GM12878 (cell line): ENCODE results near the gene HEXA. TPM values are rescaled to one million over a fixed set of nuclear protein-coding genes. Genes with fewer than 3 reads are reported as not detected.

Source experiments
- ATAC-seq: fragments of 200-7000 bp; cut with Tn5 transposase; 3 replicates; pipeline ENCODE4 v1.9.1; 2020; ENCODE audit warnings: mild to moderate bottlenecking, moderate library complexity
- BruUV-seq: library from RNA; stranded (reverse); fragments of 400-500 nt; replicated peaks from 2 replicates; lab custom pipeline; 2021; lab: Mats Ljungman, UMichigan
- CTCF ChIA-PET: fragments of 300-600 bp; sonication (Branson Sonifier 250); formaldehyde crosslinking; extraction: SDS; loops from one replicate; lab custom pipeline; 2021; ENCODE audit warnings: inconsistent platforms; lab: Yijun Ruan, JAX
- POLR2A ChIA-PET: fragments of 350-600 bp; formaldehyde crosslinking; extraction: SDS; loops from one replicate; lab custom pipeline; 2021; ENCODE audit warnings: inconsistent platforms; lab: Charles Lee
- RAD21 ChIA-PET: fragments of 300-600 bp; sonication (Branson Sonifier 250); formaldehyde crosslinking; loops from one replicate; lab custom pipeline; 2023; ENCODE audit warnings: antibody characterized with exemption; ENCODE audit not compliant: unreplicated experiment; lab: Charles Lee
- SMC1A ChIA-PET: fragments of 300-600 bp; sonication (Branson Sonifier 250); formaldehyde crosslinking; loops from one replicate; lab custom pipeline; 2023; ENCODE audit not compliant: unreplicated experiment, uncharacterized antibody; lab: Charles Lee
- DNase-seq: peaks from one replicate; pipeline ENCODE4 v3.0.0-alpha.2; 2011; ENCODE audit warnings: low read depth, low spot score
- FAIRE-seq: peaks from 3 replicates; lab custom pipeline; 2011; peaks lifted over from hg19 to GRCh38; lab: Jason Lieb, UNC
- H2AFZ ChIP-seq: 2 replicates; pipeline ENCODE4 v1.6.0; 2011; ENCODE audit warnings: low read depth, low read length, control low read depth; ENCODE audit not compliant: control insufficient read depth
- H3K27ac ChIP-seq: 2 replicates; pipeline ENCODE4 v1.5.1; 2011; ENCODE audit warnings: control low read depth; ENCODE audit not compliant: control insufficient read depth, insufficient read depth
- H3K27me3 ChIP-seq, 2 experiments: replicated peaks in 1 of 2; 2 replicates each; pipeline versions ENCODE4 v1.6.0 to v1.6.1; 2011; ENCODE audit warnings: low read length in 1 of 2; ENCODE audit not compliant: control insufficient read depth in 2 of 2, insufficient read depth in 2 of 2
- H3K36me3 ChIP-seq, 2 experiments: 2 replicates each; pipeline ENCODE4 v1.5.1; 2011; ENCODE audit warnings: low read length in 1 of 2; ENCODE audit not compliant: control insufficient read depth in 2 of 2, insufficient read depth in 2 of 2
- H3K4me1 ChIP-seq: 2 replicates; pipeline ENCODE4 v1.6.1; 2011; ENCODE audit warnings: mild to moderate bottlenecking, low read length, moderate library complexity, mixed read lengths; ENCODE audit not compliant: control insufficient read depth, insufficient read depth
- H3K4me2 ChIP-seq: 2 replicates; pipeline ENCODE4 v1.6.0; 2011; ENCODE audit warnings: control low read depth; ENCODE audit not compliant: control insufficient read depth, insufficient read depth
- H3K4me3 ChIP-seq: fragments of 200-600 bp; sonication (generic); 2 replicates; pipeline ENCODE4 v1.5.1; 2016
- H3K79me2 ChIP-seq: 2 replicates; pipeline ENCODE4 v1.6.0; 2011; ENCODE audit warnings: low read length; ENCODE audit not compliant: control insufficient read depth, insufficient read depth
- H3K9ac ChIP-seq: 2 replicates; pipeline ENCODE4 v1.8.0; 2011; ENCODE audit warnings: low read length, control low read depth, mixed read lengths; ENCODE audit not compliant: control insufficient read depth, insufficient read depth
- H3K9me3 ChIP-seq: replicated peaks from 3 replicates; pipeline ENCODE4 v1.5.1; 2011; ENCODE audit warnings: mild to moderate bottlenecking, low read length; ENCODE audit not compliant: control insufficient read depth, insufficient read depth
- H4K20me1 ChIP-seq: 2 replicates; pipeline ENCODE4 v1.6.0; 2011; ENCODE audit not compliant: control insufficient read depth, insufficient read depth
- ASH2L ChIP-seq: fragments of 300-600, 200-600 bp; sonication (generic); IDR thresholded peaks from 2 replicates; pipeline ENCODE4 v1.6.1; 2017; ENCODE audit warnings: low read depth, mild to moderate bottlenecking, borderline replicate concordance
- ETV6 ChIP-seq, 2 experiments: fragments of 450-650 bp in 1 of 2; IDR thresholded peaks in 1 of 2; conservative IDR thresholded peaks in 1 of 2; 2 replicates each; pipeline ENCODE4 v1.6.1; 2014; ENCODE audit warnings: antibody characterized with exemption in 1 of 2, borderline replicate concordance in 1 of 2, low read depth in 1 of 2, mild to moderate bottlenecking in 1 of 2, moderate library complexity in 1 of 2
- EZH2 ChIP-seq: IDR thresholded peaks from 2 replicates; pipeline ENCODE4 v1.6.1; 2012; ENCODE audit warnings: low read depth, mild to moderate bottlenecking, control low read depth, inconsistent platforms, low read length, borderline replicate concordance; ENCODE audit not compliant: control insufficient read depth
- HDGF ChIP-seq: fragments of 450-650 bp; IDR thresholded peaks from 2 replicates; pipeline ENCODE4 v1.6.1; 2016; ENCODE audit warnings: antibody characterized with exemption
- JUNB ChIP-seq: IDR thresholded peaks from 2 replicates; pipeline ENCODE4 v1.6.1; 2016; ENCODE audit warnings: antibody characterized with exemption, mild to moderate bottlenecking
- JUND ChIP-seq: IDR thresholded peaks from 2 replicates; pipeline ENCODE4 v1.6.1; 2012; ENCODE audit warnings: low read depth, mild to moderate bottlenecking, low read length, improper control_type of control experiment, moderate library complexity
- NR2F1 ChIP-seq: fragments of 450-650 bp; conservative IDR thresholded peaks from 2 replicates; pipeline ENCODE4 v1.6.1; 2017; ENCODE audit warnings: mild to moderate bottlenecking
- RB1 ChIP-seq: fragments of 450-650 bp; formaldehyde crosslinking; IDR thresholded peaks from 2 replicates; pipeline ENCODE4 v1.6.1; 2017; ENCODE audit warnings: mild to moderate bottlenecking, borderline replicate concordance
- ZNF274 ChIP-seq: IDR thresholded peaks from one replicate; pipeline ENCODE4 v1.8.0; 2011; ENCODE audit not compliant: insufficient read length, insufficient read depth
- WGBS: methylation state at CpG from one replicate; pipeline ENCODE4 v1.1.6; 2016; ENCODE audit warnings: low lambda C conversion rate; ENCODE audit not compliant: insufficient replicate concordance, insufficient coverage; ENCODE audit errors: missing lambda C conversion rate; 5-methylcytosine and 5-hydroxymethylcytosine counted together
- in situ Hi-C: fragments of 300-500 bp; cut with MboI; formaldehyde crosslinking; loops from 9 replicates; pipeline ENCODE4 v1.14.3; 2018; ENCODE audit warnings: mixed read lengths
- intact Hi-C: fragments of 100-400 bp; cut with micrococcal nuclease; formaldehyde crosslinking; loops from one replicate; pipeline ENCODE4 v1.14.2; 2022; ENCODE audit not compliant: unreplicated experiment
- polyA plus RNA-seq, 11 experiments: library from polyadenylated mRNA; depleted of rRNA in 4 of 11; unstranded in 6 of 11; stranded (reverse) in 5 of 11; fragments of >200 nt; fragmentation: Nextera tagmentation in 4 of 11; fragmentation: Illumina TruSeq in 1 of 11; extraction: Ambion mirVana in 4 of 11; extraction: Trizol in 1 of 11; gene quantifications; 1 replicate in 1 of 11; 2 replicates in 10 of 11; pipeline versions ENCODE4 v1.2.1 to v1.2.3, GENCODE V29; 2011 to 2016; ENCODE audit warnings: inconsistent platforms in 2 of 11, missing spikeins in 2 of 11, low read depth in 1 of 11
- total RNA-seq, 4 experiments: library from RNA; depleted of rRNA in 3 of 4; stranded (reverse); fragments of >200 nt in 3 of 4; fragmentation: Illumina TruSeq in 1 of 4; extraction: Trizol in 1 of 4; gene quantifications; 2 replicates each; pipeline versions ENCODE4 v1.2.1 to v1.2.3, GENCODE V29; 2013 to 2021

Gene HEXA
- total and polyA plus RNA-seq, 10 of the 15 experiments (the other 5 are each of a cell fraction or from before 2014, with no cell fraction given): 24.5 to 151 (median 69.3) TPM

- TF ChIP-seq EZH2: no peak
These were observed 57.3 kb downstream of the HEXA start (continued) for GRCh38 chr15:72318408-72318942.

- POLR2A ChIA-PET: no interaction called here
- SMC1A ChIA-PET: interaction anchor here (3.7 kb wide), 1 partner anchor 218 kb away, joined by 15 read pairs; no protein-coding TSS in a partner anchor
- 21% methylated on average over 6 of the region's 6 CpGs for WGBS
- ATAC-seq: no peak
- intact Hi-C loops: no loop called here
- Histone ChIP-seq H3K27me3 (no peaks in the 10 kb centered on the region), H3K4me3 (no peak overlapping the region), H3K36me3 (no peaks in the 10 kb centered on the region), H3K9ac (no peak overlapping the region)
- TF ChIP-seq HDGF: no peak
- no peak for TF ChIP-seq ASH2L
- no peak for TF ChIP-seq JUNB
- TF ChIP-seq JUND: no peak
- no peak for TF ChIP-seq RB1
- no peak for TF ChIP-seq ZNF274
- TF ChIP-seq NR2F1: no peak
- TF ChIP-seq ETV6 (conservative IDR thresholded peaks at IDR 0.05 in 1 of 2, IDR thresholded peaks at IDR 0.05 in 1 of 2; ENCODE audit: borderline replicate concordance in 1 of 2, low read depth in 1 of 2): no peak
- TF ChIP-seq, all 136 proteins: peak for 0
- H3K27ac ChIP-seq: no peak overlapping the region
- BruUV-seq: no TSS peak
- ChIA-PET CTCF (interaction anchor here (1.4 kb wide), 1 partner anchor 233 kb away, joined by 4 read pairs; no protein-coding TSS in a partner anchor), RAD21 (interaction anchor here (1.8 kb wide), 1 partner anchor 381 kb away, joined by 3 read pairs; no protein-coding TSS in a partner anchor)
- H3K79me2 ChIP-seq: no peaks in the 10 kb centered on the region
- H4K20me1 ChIP-seq: no peaks in the 10 kb centered on the region
- FAIRE-seq (no peak), DNase-seq (no peak)
- H3K4me1 ChIP-seq: 0 out of 2 replicates have a peak, but pooled peaks cover 2% of the 10 kb centered on the region
- no peak overlapping the region for H2AFZ ChIP-seq
- in situ Hi-C loops: no loop called here
- H3K9me3 ChIP-seq: no peaks in the 10 kb centered on the region
- no peak overlapping the region for H3K4me2 ChIP-seq
These were observed 60.0 kb downstream of the HEXA start for GRCh38 chr15:72315706-72316370.
